Activated CD8-positive, alpha-beta memory T cell treated with anti-CD3 and anti-CD28 coated beads, Interleukin-2, amount 10 ng/mL, durations not matched to agents 7 days and 5 days (primary cell): ENCODE data around the gene CCR9. TPM values are rescaled to one million over a fixed set of nuclear protein-coding genes. Genes with fewer than 3 reads are reported as not detected.

Source experiments
- ATAC-seq: fragments of 150-1000 bp; cut with Tn5 transposase; one replicate; pipeline ENCODE4 v1.10.0; 2021; ENCODE audit warnings: moderate library complexity
- CTCF ChIA-PET: fragments of 350-600 bp; sonication (Branson Sonifier 250); formaldehyde crosslinking; loops from one replicate; lab custom pipeline; 2021; ENCODE audit warnings: antibody characterized with exemption; lab: Charles Lee
- DNase-seq: peaks from one replicate; pipeline ENCODE4 v3.0.0-alpha.2; 2020
- H3K27ac Mint-ChIP-seq: one replicate; pipeline ENCODE4 v1.8.0; 2021; ENCODE audit warnings: mild to moderate bottlenecking, mixed read lengths
- H3K27me3 Mint-ChIP-seq: one replicate; pipeline ENCODE4 v1.8.0; 2021; ENCODE audit warnings: mixed read lengths
- H3K36me3 Mint-ChIP-seq: one replicate; pipeline ENCODE4 v1.8.0; 2021; ENCODE audit warnings: mild to moderate bottlenecking, mixed read lengths
- H3K4me1 Mint-ChIP-seq: one replicate; pipeline ENCODE4 v1.8.0; 2021; ENCODE audit warnings: mixed read lengths
- H3K4me3 Mint-ChIP-seq: one replicate; pipeline ENCODE4 v1.8.0; 2021; ENCODE audit warnings: mild to moderate bottlenecking, moderate library complexity, mixed read lengths
- H3K9me3 Mint-ChIP-seq: one replicate; pipeline ENCODE4 v1.8.0; 2022; ENCODE audit warnings: low read depth, mixed read lengths
- total RNA-seq, 2 experiments: library from RNA; stranded (reverse); gene quantifications; one replicate each; pipeline ENCODE4 v1.2.3, GENCODE V29; 2021

Gene CCR9
- total RNA-seq, 2 experiments from 2014 or later = 3.2 to 9.7 TPM

DNA sequence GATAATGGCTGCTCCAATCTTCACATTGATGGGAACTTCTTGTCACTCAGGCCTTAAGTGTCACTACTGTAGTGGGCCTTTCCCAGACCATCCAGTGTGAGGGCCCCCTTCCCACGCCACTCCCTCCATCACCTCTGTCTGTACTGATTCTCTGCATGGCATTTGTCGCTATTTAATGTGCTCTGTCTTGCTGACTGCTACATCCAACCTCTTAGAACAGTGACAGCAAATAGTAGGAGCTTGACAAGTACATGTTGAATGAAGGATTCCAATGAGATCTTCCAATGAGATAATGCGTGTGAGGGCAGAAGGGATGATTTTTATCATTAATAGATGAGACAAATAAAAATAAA, 5.6 kb upstream of the CCR9 start:
- peak; percentile 7 for ATAC-seq
- H3K27ac Mint-ChIP-seq = peak overlapping the region; percentile 69
- H3K36me3 Mint-ChIP-seq = peaks cover 2% of the 10 kb centered on the region

DNA sequence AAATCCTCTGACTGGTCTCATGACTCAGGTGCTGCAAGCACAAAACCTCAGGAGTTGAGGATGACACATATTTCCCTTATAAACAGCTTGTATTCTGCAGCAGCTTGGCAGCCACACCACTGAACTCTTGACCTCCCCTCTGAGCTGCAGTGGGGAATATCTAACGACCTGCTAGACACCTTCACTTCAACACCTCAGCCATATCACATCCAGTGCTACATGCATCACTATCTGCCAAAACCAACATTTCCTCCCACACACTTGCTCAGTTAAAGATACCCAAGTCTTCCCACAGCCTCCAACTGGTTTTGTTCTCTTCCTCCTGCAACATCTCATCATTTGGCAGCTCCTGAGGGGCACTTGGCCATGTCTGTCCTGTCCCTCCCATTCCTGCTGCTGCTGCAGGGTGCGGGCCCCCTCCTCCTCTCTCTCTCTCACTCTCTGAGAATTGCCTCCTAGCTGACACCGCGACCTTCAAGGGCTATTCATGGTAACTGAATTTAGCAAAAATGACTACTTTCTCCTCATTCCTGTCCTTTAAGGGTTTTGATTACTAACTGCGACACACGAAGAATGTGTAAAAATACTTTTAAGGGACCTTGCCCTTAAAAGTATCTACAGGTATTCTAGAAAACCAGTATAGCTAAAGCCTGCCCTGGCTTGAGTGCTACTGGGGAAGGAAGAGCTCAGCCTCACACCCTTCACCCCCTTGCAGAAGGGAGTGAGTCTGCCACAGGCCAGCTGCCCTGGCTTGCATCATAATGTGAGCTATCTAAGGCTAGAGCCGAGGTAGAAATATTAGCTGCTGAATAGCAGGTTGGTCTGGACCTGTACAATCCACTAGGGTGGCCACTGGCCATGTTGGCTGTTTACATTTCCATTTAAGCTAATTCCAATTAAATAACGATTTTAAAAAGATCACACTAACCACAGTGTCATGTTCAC, 5.0 kb upstream of the CCR9 start:
- peak overlapping the region; percentile 69 for H3K27ac Mint-ChIP-seq
- peaks cover 48% of the 10 kb centered on the region for H3K27me3 Mint-ChIP-seq
- peaks cover 63% of the 10 kb centered on the region for H3K4me1 Mint-ChIP-seq
- ATAC-seq = peak; percentile 88
- H3K9me3 Mint-ChIP-seq = no peaks in the 10 kb centered on the region
- CTCF ChIA-PET = interaction anchor here (0.8 to 2.6 kb wide), 9 partner anchors 9 to 48 kb away, joined by 3 to 8 read pairs (median 3); no protein-coding TSS in a partner anchor
- DNase-seq = peak; percentile 81
- H3K4me3 Mint-ChIP-seq = peak overlapping the region; percentile 6
- H3K36me3 Mint-ChIP-seq = peaks cover 2% of the 10 kb centered on the region

More for the DNA sequence above, 5.6 kb upstream of the CCR9 start:
- Mint-ChIP-seq H3K4me1 (peaks cover 58% of the 10 kb centered on the region), H3K9me3 (no peaks in the 10 kb centered on the region), H3K4me3 (no peak overlapping the region), H3K27me3 (peaks cover 49% of the 10 kb centered on the region)
- no peak for DNase-seq
- CTCF ChIA-PET = interaction anchor here (0.8 to 2.6 kb wide), 7 partner anchors 10 to 49 kb away, joined by 3 to 8 read pairs (median 3); no protein-coding TSS in a partner anchor

GRCh38 chr3:45884368-45885201, 1.8 kb upstream of the CCR9 start:
- Mint-ChIP-seq H3K9me3 (no peaks in the 10 kb centered on the region), H3K4me3 (peak overlapping the region; percentile 55), H3K4me1 (peaks cover 77% of the 10 kb centered on the region), H3K27ac (peak overlapping the region; percentile 37), H3K36me3 (peaks cover 4% of the 10 kb centered on the region), H3K27me3 (peaks cover 41% of the 10 kb centered on the region)
- CTCF ChIA-PET = interaction anchor here (0.6 to 2.8 kb wide), 5 partner anchors 10 to 67 kb away, joined by 3 to 10 read pairs (median 4); no protein-coding TSS in a partner anchor
- DNase-seq (no peak), ATAC-seq (peak; percentile 25)

DNA sequence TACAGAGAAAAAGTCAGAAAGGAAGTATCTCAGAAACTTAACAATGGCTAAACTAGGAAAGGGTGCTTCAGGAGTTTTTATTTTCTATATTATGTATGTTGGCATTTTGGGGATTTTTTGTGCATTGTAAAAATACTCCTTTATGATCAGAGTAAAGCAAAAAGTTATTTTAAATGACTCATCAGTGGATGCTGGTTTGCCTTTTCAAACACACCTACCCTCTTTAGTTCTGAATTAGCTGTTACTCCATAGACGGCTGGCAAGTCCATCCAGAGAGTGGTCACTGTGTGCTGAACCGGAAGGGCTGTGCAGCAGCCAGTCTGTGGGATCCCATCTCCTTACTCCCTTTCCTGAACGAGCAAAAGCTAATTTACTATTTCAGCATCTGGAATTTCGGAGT, 942 bp downstream of the CCR9 start:
- no peak for ATAC-seq
- DNase-seq = no peak
- Mint-ChIP-seq H3K36me3 (peaks cover 4% of the 10 kb centered on the region), H3K27me3 (peaks cover 47% of the 10 kb centered on the region), H3K27ac (peak overlapping the region; percentile 45), H3K4me1 (peaks cover 72% of the 10 kb centered on the region), H3K4me3 (peak overlapping the region; percentile 68), H3K9me3 (no peaks in the 10 kb centered on the region)
- CTCF ChIA-PET = interaction anchor here (1.1 to 1.5 kb wide), 3 partner anchors 23 to 24 kb away, joined by 3 read pairs; no protein-coding TSS in a partner anchor

DNA sequence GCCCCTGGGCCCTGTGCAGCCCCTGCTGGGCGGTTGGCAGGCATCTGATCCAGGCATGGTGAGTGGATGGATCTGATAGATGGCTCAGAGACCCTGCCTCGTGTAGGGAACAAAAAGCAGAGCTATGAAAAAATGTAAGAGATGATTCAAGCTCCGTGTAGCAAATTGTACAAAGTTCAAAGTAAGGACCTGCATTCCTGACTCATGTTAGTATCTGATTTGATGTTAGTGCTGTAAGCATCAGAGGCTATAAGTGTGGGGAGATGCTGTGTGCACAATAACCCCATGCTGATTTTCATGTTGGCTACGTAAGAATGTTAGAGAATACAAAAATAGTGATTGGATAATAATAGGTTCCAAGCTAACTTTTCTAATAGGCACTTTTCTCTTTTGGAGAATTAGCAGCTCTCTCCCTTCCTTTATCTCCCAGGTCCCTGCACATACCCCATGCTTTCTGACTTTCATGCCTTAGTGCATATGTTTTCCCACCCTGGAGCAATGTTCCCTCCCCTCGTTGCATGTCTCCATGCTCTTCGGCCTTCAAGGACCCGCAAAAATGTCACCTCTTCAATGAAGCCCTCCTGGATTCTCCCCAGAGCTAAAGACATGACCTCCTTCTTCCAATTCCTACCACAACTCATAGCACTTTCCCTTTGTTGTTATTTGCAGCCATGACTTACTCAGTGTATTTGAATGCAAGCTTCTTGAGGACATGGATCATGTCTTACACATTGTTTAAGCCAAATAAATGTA, 1.6 kb downstream of the CCR9 start:
- peak overlapping the region; percentile 45 for H3K27ac Mint-ChIP-seq
- DNase-seq = no peak
- H3K27me3 Mint-ChIP-seq = peaks cover 47% of the 10 kb centered on the region
- peaks cover 4% of the 10 kb centered on the region for H3K36me3 Mint-ChIP-seq
- CTCF ChIA-PET = interaction anchor here (0.8 to 1.5 kb wide), 4 partner anchors 23 to 55 kb away, joined by 3 read pairs; no protein-coding TSS in a partner anchor
- H3K4me3 Mint-ChIP-seq = peak overlapping the region; percentile 68
- no peak for ATAC-seq
- H3K4me1 Mint-ChIP-seq = peaks cover 75% of the 10 kb centered on the region
- H3K9me3 Mint-ChIP-seq = no peaks in the 10 kb centered on the region

GRCh38 chr3:45889337-45889736, 3.0 kb downstream of the CCR9 start:
- Mint-ChIP-seq H3K27ac (peak overlapping the region; percentile 55), H3K27me3 (peaks cover 42% of the 10 kb centered on the region), H3K9me3 (no peaks in the 10 kb centered on the region), H3K4me3 (peak overlapping the region; percentile 12), H3K4me1 (peaks cover 79% of the 10 kb centered on the region), H3K36me3 (peaks cover 4% of the 10 kb centered on the region)
- ATAC-seq (no peak), DNase-seq (no peak)
- CTCF ChIA-PET = interaction anchor here (1.0 to 1.7 kb wide), 2 partner anchors 25 to 49 kb away, joined by 3 read pairs; no protein-coding TSS in a partner anchor

DNA sequence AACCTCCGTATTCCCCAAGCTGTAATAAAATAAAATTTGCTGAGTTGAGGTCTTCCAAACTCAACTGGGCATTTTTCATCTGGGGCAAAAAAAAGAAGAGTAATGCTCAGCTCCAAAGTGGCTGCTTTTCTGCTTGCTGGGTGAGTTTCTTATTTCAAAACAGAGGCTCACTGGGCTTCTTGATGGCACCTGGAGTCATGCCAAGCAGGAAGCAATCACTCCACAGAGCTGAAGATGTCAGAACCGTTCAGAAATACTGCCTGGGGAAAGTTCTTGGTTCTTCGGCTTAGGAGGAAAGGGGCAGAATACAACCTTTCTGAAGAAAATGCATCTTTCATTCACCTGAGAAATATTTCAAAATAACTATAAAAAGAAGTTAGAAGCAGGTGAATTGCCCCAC, 4.1 kb downstream of the CCR9 start:
- Mint-ChIP-seq H3K27me3 (peaks cover 39% of the 10 kb centered on the region), H3K36me3 (peaks cover 5% of the 10 kb centered on the region), H3K27ac (peak overlapping the region; percentile 83), H3K4me3 (peak overlapping the region; percentile 70), H3K4me1 (peaks cover 74% of the 10 kb centered on the region), H3K9me3 (no peaks in the 10 kb centered on the region)
- ATAC-seq (no peak), DNase-seq (no peak)
- CTCF ChIA-PET = interaction anchor here (0.9 to 1.7 kb wide), 5 partner anchors 10 to 26 kb away, joined by 3 to 5 read pairs (median 3); no protein-coding TSS in a partner anchor

DNA sequence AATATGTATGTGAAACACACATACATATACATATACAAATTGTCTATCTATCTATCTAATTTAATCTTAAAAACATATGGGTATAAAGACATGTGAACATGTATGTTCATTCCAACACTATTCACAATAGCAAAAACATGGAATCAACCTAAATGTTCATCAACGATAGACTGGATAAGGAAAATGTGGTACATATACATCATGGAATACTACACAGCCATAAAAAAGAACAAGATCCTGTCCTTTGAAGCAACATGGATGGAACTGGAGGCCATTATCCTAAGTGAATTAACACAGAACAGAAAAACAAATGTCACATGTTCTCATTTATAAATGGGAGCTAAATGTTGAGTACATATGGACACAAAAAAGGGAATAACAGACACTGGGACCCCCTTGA, 5.8 kb downstream of the CCR9 start:
- Mint-ChIP-seq H3K4me1 (peaks cover 57% of the 10 kb centered on the region), H3K27me3 (peaks cover 30% of the 10 kb centered on the region), H3K9me3 (no peaks in the 10 kb centered on the region), H3K4me3 (no peak overlapping the region), H3K27ac (peak overlapping the region; percentile 84), H3K36me3 (peaks cover 3% of the 10 kb centered on the region)
- CTCF ChIA-PET = interaction anchor here (1.2 to 1.6 kb wide), 5 partner anchors 12 to 50 kb away, joined by 3 to 6 read pairs (median 3); partner anchors contain the start of gene LZTFL1
- no peak for ATAC-seq
- DNase-seq = no peak

GRCh38 chr3:45894015-45894414, 7.7 kb downstream of the CCR9 start:
- no peak for ATAC-seq
- H3K9me3 Mint-ChIP-seq = no peaks in the 10 kb centered on the region
- no peak for DNase-seq
- H3K4me1 Mint-ChIP-seq = peaks cover 43% of the 10 kb centered on the region
- H3K36me3 Mint-ChIP-seq = peaks cover 3% of the 10 kb centered on the region
- CTCF ChIA-PET = interaction anchor here (2.2 kb wide), 1 partner anchor 10 kb away, joined by 10 read pairs; no protein-coding TSS in a partner anchor
- H3K27ac Mint-ChIP-seq = peak overlapping the region; percentile 34
- no peak overlapping the region for H3K4me3 Mint-ChIP-seq
- H3K27me3 Mint-ChIP-seq = peaks cover 40% of the 10 kb centered on the region

DNA sequence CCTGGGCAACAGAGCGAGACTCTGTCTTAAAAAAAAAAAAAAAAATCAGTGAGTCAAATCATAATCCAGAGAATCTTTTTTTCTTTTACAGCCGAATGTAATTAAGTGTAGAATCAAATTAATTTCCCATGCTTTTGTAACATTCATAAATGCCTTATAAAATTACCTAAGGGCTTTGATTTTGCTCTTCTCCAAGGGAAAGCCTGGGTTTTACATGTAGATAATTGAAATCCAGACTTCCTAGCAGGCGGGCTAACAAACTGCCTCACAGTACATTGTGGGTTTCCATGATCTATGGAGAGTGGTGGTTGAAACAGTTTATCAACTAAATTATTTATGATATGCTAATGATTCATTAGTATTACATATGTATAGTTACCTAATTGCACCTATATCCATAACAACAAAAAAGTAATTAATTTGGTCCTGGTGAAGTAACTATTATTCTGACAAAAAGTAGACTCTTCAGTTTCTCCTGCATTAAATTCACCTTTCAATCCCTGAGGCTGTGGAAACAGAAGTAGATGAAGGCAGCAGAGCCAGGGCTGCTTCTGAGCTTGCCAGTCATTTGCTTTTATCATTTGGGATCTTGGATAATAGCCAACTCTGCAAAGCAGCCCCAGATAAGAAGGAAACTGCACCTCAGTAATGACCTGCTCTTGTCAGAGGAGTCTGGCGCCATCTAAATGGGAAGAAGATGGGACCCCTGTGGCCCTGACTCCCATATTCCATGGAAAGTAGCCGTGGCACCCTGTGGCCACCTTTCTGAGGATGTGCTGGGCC, 9.5 kb downstream of the CCR9 start:
- CTCF ChIA-PET = interaction anchor here (0.6 to 2.2 kb wide), 2 partner anchors 12 to 991 kb away, joined by 3 to 10 read pairs; no protein-coding TSS in a partner anchor
- no peaks in the 10 kb centered on the region for H3K9me3 Mint-ChIP-seq
- DNase-seq (no peak), ATAC-seq (no peak)
- peaks cover 3% of the 10 kb centered on the region for H3K36me3 Mint-ChIP-seq
- H3K4me3 Mint-ChIP-seq = no peak overlapping the region
- H3K27me3 Mint-ChIP-seq = peaks cover 39% of the 10 kb centered on the region
- H3K27ac Mint-ChIP-seq = no peak overlapping the region
- H3K4me1 Mint-ChIP-seq = peaks cover 33% of the 10 kb centered on the region

- CTCF ChIA-PET = no interaction called here
- DNase-seq (no peak), ATAC-seq (no peak)
- H3K4me1 Mint-ChIP-seq = peaks cover 25% of the 10 kb centered on the region
- peaks cover 31% of the 10 kb centered on the region for H3K27me3 Mint-ChIP-seq
- H3K9me3 Mint-ChIP-seq = no peaks in the 10 kb centered on the region
- no peak overlapping the region for H3K27ac Mint-ChIP-seq
- peaks cover 5% of the 10 kb centered on the region for H3K36me3 Mint-ChIP-seq
- H3K4me3 Mint-ChIP-seq = no peak overlapping the region
These were observed 10.6 kb downstream of the CCR9 start for GRCh38 chr3:45896956-45897355.
